Fibroblast of skin of scalp (primary cell): Measurements from ENCODE around the gene JDP2.

ENCODE experiments used
- DNase-seq: peaks from one replicate; pipeline ENCODE4 v3.0.0-alpha.2; 2013

JDP2 gene

DNA sequence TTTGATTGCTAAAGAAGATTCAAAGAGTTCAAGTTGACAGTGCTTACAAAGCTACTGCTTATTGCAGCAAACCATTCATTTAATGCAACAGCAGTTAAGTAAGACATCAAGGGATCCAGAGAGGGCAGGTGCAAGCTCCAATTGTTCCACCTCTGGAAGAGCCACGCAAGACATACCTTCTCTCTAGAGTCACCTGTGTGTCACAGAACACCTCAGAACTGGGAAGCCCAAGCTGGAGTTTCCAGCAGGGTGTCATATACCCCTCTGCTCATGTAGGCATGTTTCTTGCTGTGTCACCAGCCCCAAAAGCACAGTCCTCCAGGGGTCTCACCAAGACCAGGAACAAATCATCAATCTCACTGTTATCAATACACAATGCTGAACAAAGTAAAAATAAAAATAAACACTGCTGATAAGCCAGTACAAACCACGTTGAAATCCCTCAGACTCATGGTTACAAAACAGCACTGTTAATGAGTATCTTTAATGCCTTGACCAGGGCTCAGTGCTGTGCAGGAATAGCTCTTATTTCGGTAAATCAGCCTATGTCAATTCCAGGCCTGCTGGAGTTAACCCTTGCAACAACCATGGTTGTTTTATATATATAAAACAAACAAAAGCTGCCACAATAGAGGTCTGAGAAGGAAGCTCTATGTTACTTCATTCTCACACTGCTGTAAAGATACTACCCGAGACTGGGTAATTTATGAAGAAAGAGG, 57.0 kb downstream of the JDP2 start:
- no peak for DNase-seq

DNA sequence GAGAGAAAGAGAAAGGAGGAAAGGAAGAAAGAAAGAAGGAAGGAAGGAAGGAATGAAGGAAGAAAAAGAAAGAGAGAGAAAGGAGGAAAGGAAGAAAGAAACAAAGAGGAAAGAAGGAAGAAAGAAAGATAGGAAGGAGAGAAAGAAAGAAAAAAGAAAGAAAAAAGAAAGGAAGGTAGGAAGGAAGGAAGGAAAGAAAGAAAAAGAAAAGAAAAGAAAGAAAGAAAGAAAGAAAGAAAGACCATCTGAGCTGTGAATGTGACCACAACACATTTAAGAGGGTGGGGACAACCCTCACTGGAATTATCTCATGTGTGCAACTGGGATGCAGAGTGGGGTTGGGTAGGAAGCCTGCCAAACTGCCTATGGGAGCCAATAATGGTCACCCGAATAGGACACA, 58.5 kb downstream of the JDP2 start:
- DNase-seq, result no peak

DNA sequence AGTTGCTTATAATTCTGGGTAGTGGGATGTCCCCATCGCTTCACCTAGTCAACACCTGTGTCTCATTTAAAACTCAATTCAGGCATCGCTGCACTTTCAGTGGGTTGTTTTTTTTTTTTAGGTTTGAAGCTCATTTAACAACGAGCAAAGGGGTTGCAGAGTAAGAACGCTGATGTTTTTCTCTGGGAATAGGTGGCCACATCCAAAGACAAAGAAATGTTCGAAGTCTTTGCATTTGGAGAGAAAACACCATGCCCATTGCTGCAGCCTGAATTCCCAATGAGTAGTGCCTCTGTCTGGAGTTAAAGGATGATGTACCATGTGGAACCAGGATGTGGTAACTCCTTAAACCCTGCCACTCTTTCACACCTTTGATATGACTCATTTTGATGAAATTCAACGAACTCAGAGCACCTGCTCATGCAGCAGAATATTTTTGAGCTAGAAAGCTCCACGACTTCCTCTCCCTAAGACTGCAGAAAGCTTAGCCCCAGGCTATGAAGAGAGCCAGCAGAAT, 59.4 kb downstream of the JDP2 start:
- DNase-seq, result no peak

GRCh38 chr14:75489480-75489837, 61.6 kb downstream of the JDP2 start:
- DNase-seq, result no peak

DNA sequence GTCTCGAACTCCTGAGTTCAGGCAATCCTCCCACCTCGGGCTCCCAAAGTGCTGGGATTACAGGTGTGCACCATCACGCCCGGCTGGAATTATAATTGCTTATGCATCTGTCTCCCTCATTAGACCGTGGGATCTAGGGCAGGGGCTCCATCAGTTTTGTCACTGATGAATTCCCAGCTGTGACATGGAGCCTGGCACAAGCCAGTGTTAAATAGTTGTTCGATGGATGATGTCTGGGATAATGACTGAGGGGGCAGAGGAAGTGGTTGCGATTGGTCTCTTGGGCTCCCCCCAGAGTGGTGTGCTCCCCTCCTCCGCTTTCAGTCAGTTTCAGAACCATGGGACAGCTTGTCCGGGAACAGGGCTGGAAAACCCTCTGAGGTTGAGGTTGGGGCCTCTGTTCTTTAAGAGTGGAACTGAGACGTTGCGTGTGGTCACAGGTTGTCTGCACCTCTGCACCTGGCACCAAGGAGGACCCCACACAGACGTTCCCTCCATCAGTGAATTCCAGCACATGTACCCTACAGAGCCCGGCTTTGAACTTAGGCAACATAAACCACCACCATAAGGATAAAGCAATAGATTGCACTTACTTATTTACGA, 63.7 kb downstream of the JDP2 start:
- no peak for DNase-seq

- no peak for DNase-seq
These were observed 65.2 kb downstream of the JDP2 start for GRCh38 chr14:75492832-75493591.

- DNase-seq, result no peak
These were observed 65.8 kb downstream of the JDP2 start for GRCh38 chr14:75493592-75494087.

- DNase-seq, result no peak
These were observed 67.1 kb downstream of the JDP2 start for GRCh38 chr14:75494896-75495295.

GRCh38 chr14:75495399-75495798, 67.6 kb downstream of the JDP2 start:
- DNase-seq, result no peak

DNA sequence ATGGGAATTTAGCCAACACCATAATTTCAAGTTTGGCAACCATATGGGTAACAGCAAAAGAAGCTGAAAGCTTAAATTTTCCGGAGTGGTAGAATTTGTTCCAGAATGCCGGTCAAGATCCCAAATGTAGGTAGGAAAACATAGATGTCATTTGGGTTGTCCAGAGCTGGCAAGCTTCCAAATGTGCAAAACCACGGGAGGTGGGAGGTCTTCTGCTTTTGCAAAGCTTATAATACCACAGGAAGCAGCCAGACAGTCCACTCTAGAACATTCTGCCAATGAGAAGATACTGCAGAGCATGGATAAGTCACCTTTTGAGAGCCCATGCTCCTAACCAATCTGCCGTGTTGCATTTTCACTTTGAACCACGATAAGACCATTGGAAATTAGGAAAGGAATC, 68.1 kb downstream of the JDP2 start:
- DNase-seq, result no peak

- DNase-seq, result no peak
These were observed 68.9 kb downstream of the JDP2 start for GRCh38 chr14:75496755-75497154.

DNA sequence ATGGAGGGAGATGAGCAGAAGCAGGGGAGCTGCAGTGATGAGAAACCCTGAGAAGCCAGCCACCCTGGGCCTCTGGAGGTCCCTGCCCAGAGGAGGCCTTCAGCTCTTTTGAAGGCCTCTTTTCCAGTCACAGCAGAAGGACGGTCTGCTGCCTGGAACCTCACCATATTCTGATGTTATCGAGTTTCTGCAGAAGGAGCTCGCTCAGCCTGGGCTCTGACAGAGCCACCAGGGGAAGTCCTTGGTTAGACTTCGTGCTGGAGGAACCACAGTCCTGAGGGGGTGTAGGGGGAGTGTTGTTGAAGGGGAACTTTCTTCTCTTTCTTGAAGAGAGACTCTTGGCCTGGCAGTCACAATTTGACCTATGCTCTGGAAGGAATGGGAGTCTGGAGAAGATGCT, 69.4 kb downstream of the JDP2 start:
- DNase-seq, result no peak

DNA sequence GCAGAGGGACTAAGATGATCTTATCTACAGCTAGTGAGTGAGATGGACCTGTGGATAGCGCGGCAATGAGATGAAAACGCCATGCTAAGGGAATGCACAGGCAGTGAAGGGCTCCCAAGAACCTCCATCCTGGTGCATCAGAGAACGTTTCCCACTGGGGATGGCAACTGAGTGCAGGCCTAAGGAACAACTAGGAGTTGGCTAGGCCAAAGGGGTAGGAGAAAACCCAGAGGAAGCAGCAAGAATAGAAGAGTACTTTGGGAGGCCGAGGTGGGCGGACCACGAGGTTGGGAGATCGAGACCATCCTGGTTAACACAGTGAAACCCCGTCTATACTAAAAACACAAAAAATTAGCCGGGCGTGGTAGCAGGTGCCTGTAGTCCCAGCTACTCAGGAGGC, 69.9 kb downstream of the JDP2 start:
- DNase-seq, result no peak

DNA sequence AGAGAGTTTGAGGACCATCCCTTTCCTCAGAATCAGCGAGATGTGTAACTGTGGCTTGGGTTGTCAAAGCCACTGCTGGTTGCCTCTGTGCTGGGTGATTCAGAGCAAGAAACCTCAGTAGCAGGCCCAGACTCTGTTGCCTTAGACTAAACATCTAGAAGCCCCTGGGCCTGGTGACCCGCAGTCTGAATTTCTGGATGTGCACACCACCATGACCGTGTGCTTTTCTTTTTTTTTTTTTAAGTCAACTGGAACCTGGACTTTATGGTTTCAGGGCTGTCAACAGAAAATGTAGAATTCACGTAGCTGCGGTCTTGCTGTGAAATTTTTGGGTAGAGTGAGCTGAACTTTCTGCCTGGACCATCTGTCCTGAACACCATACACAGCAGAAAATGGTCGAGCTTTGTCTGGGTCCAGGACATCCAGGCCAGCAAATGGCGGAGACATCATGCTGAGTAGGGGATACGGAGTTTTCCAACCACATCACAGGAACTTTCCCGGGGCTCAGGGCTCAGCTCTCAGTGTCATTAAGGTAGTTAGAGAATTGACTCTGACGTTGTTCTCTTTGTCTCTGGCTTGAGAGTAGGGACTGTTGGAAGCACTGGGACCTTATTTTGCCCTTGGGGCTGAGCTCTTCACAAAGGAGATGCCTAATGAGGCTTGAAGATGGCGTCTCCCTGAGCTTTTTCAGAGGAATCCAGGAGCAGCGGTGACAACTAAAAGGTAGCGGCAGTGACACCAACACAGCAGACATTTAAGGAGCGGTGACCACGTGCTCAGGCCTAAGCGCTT, 71.5 kb downstream of the JDP2 start:
- DNase-seq, result no peak

GRCh38 chr14:75501080-75501479, 73.3 kb downstream of the JDP2 start:
- no peak for DNase-seq

- DNase-seq, result no peak
These were observed 76.6 kb downstream of the JDP2 start for GRCh38 chr14:75504411-75504810.

DNA sequence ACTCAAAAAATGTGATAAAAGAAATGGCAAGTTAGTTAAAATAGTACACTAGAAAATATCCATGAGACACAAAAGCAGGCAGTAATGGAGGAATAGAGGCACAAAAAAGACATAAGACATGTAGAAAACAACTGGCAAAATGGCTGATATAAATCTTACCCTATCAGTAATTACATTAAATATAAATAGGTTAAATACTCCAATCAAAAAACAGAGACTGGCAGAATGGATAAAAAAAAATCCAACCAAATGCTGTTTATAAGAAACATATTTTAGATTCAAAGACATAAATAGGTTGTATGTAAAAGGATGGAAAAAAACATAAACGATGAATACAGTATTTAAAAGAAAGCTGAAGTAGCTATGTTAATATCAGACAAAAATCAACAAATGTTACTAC, 79.1 kb downstream of the JDP2 start:
- no peak for DNase-seq

DNA sequence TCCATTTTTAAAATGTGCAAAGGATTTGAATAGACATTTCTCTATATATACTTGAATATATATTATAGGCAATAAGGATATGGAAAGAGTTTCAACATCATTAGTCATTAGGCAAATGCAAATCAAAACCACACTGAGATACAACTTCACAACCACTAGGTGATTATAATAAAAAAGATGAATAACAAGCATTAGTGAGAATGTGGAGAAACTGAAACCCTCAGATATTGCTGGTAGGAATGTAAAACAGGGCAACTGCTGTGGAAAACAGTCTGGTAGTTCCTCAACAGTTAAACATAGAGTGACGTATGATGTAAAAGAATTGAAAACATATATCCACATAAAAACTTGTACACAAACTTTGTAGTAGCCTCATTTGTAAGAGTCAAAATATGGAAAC, 82.7 kb downstream of the JDP2 start:
- no peak for DNase-seq

GRCh38 chr14:75511201-75511600, 83.4 kb downstream of the JDP2 start:
- no peak for DNase-seq

DNA sequence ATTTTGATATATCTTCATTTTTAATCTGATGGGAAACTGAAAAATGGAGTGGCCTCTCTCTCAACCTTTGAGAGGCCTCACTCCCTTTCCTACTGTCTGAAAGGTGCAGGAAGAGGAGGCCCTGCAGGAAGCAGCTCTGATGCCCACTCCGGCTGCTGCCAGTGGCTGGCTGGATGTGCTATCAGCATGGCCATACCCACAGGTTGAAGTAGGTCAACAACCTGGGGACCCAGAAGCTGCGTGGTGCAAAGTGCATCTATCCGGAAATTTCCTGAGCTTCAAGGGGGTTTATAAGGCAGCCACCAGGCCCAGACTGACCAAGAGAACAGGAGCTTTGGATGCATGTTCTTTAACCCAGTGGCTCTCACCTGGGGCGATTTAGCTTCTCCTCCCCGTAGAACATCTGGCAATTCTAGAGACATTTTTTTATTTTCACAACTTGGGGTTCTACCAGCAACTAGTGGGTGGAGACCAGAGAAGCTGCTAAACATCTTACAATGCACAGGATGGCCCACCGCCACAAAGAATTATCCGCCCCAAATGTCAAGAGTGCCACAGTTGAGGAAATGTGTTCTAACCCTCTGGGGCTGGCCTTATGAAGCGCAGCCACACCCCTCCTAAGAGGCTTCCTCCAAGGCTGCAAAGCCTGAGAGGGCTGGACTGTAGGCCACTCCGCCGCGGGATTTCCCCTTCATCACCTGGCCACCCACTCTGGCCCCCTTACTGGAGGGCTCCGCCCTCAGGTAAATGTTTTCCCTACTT, 86.3 kb downstream of the JDP2 start:
- no peak for DNase-seq

DNA sequence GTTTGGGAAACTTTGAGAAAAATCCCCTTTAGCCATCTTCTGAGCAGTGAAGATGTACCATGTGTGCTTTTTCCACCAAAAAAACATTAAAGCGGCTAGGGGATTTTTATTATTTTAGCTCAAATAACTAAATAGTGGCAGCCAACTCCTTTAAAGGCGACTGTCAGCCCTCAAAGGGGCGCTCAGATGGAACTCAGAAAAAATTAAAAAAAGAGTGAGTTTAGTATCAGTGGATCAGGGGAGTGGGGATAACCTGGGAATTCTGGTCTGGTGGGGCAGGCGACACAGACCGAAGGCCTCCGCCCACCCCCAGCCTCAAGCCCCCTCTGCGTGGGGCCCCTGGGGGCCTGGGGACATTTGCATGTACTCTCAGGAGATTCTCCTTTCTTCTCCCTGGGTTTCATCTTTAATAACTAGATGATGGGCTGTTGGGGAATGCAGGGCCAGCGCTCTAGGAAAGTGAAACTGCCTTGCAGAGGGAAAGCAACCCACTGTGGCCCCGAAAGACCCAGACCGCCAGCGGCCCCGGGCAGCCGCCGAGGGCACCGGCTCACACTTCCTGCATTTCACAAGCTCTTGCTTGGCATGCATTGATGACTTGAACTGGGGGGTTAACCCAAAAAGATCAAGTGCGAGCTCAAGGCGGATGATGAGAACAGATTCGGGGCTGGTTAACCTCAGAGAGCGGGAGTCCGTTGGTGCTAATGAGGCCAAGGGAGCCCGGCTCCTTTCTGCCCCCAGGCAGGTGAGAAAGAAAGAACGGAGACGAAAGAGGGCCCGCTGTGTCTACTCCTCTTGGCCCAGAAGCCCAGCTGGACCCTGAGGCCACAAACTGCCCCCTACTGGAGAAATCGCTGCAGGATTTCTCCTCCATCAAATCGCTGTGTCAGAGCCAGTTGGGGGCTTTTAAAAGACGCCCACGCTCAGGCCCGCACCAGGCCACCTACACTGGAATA, 87.1 kb downstream of the JDP2 start:
- DNase-seq, result peak; percentile 29
